ENCODE data around the gene SLC1A7.

Gene SLC1A7

GRCh38 chr1:53155945-53156344, 13.5 kb upstream of the SLC1A7 start:
- no peak overlapping the region for H3K4me3 ChIP-seq (replicated peaks; ENCODE audit: low read depth, low read length)
- no peak for DNase-seq (ENCODE audit: extremely low read depth, insufficient read length)
- TF ChIP-seq, protein P1, sequence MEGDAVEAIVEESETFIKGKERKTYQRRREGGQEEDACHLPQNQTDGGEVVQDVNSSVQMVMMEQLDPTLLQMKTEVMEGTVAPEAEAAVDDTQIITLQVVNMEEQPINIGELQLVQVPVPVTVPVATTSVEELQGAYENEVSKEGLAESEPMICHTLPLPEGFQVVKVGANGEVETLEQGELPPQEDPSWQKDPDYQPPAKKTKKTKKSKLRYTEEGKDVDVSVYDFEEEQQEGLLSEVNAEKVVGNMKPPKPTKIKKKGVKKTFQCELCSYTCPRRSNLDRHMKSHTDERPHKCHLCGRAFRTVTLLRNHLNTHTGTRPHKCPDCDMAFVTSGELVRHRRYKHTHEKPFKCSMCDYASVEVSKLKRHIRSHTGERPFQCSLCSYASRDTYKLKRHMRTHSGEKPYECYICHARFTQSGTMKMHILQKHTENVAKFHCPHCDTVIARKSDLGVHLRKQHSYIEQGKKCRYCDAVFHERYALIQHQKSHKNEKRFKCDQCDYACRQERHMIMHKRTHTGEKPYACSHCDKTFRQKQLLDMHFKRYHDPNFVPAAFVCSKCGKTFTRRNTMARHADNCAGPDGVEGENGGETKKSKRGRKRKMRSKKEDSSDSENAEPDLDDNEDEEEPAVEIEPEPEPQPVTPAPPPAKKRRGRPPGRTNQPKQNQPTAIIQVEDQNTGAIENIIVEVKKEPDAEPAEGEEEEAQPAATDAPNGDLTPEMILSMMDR (IDR thresholded peaks at IDR 0.05; ENCODE audit: insufficient read depth, low read length, poor library complexity, severe bottlenecking), result no peak
- H3K36me3 ChIP-seq (ENCODE audit: control insufficient read depth, insufficient read depth, low read length), result no peaks in the 10 kb centered on the region
- H3K27me3 ChIP-seq (replicated peaks; ENCODE audit: control insufficient read depth, insufficient read depth, low read length), result no peaks in the 10 kb centered on the region; the same call in 1 of the 2 replicates

DNA sequence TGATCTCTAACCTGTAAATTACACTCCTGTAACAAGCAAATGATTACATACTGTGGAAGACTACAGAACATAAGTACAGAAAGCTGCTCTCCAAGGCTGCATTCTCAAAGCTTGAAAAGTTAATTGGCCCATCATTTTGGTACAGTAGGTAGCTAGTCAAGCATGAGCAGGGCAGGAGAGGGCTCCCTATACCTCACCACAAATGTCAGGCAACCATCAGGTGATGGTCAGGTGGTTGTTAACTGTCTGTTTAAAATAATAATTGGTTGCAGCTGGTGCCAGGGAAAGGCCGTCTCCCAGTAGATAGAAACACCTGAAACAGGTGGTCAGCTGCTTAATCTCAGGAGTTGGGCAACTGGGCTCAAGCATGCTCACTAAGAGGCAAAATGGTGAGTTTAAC, 13.1 kb upstream of the SLC1A7 start:
- H3K27me3 ChIP-seq (replicated peaks; ENCODE audit: control insufficient read depth, insufficient read depth, low read length), result no peaks in the 10 kb centered on the region; the same call in 1 of the 2 replicates
- no peaks in the 10 kb centered on the region for H3K36me3 ChIP-seq (ENCODE audit: control insufficient read depth, insufficient read depth, low read length)
- DNase-seq (ENCODE audit: extremely low read depth, insufficient read length), result no peak
- TF ChIP-seq, protein P1 (IDR thresholded peaks at IDR 0.05; ENCODE audit: insufficient read depth, low read length, poor library complexity, severe bottlenecking), result no peak
- no peak overlapping the region for H3K4me3 ChIP-seq (replicated peaks; ENCODE audit: low read depth, low read length)

GRCh38 chr1:53154859-53155438, 12.5 kb upstream of the SLC1A7 start:
- Histone ChIP-seq H3K27me3 (replicated peaks; ENCODE audit: control insufficient read depth, insufficient read depth, low read length) (no peaks in the 10 kb centered on the region; the same call in 1 of the 2 replicates), H3K36me3 (ENCODE audit: control insufficient read depth, insufficient read depth, low read length) (no peaks in the 10 kb centered on the region), H3K4me3 (replicated peaks; ENCODE audit: low read depth, low read length) (no peak overlapping the region)
- TF ChIP-seq, protein P1 (IDR thresholded peaks at IDR 0.05; ENCODE audit: insufficient read depth, low read length, poor library complexity, severe bottlenecking), result no peak
- no peak for DNase-seq (ENCODE audit: extremely low read depth, insufficient read length)

DNA sequence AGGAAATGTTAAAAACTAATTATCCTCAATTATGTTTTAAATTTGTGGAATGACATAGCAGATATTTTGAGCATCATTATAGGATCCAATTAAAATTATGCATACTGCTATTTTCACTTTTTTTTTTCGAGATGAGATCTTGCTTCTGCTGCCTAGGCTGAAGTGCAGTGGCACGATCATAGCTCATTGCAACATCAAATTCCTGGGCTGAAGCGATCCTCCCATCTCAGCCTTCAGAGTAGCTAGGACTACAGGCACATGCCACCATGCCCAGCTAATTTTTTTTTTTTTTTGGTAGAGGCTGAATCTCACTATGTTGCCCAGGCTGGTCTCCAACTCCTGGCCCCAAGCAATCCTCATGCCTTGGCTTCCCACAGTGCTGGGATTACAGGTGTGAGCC, 11.3 kb upstream of the SLC1A7 start:
- Histone ChIP-seq H3K4me3 (replicated peaks; ENCODE audit: low read depth, low read length) (no peak overlapping the region), H3K27me3 (replicated peaks; ENCODE audit: control insufficient read depth, insufficient read depth, low read length) (no peaks in the 10 kb centered on the region; the same call in 1 of the 2 replicates), H3K36me3 (ENCODE audit: control insufficient read depth, insufficient read depth, low read length) (no peaks in the 10 kb centered on the region)
- no peak for DNase-seq (ENCODE audit: extremely low read depth, insufficient read length)
- TF ChIP-seq, protein P1 (IDR thresholded peaks at IDR 0.05; ENCODE audit: insufficient read depth, low read length, poor library complexity, severe bottlenecking), result no peak

GRCh38 chr1:53148123-53148522, 5.7 kb upstream of the SLC1A7 start:
- Histone ChIP-seq H3K36me3 (ENCODE audit: control insufficient read depth, insufficient read depth, low read length) (no peaks in the 10 kb centered on the region), H3K4me3 (replicated peaks; ENCODE audit: low read depth, low read length) (no peak overlapping the region), H3K27me3 (replicated peaks; ENCODE audit: control insufficient read depth, insufficient read depth, low read length) (no peaks in the 10 kb centered on the region; the same call in 1 of the 2 replicates)
- TF ChIP-seq, protein P1 (IDR thresholded peaks at IDR 0.05; ENCODE audit: insufficient read depth, low read length, poor library complexity, severe bottlenecking), result no peak
- DNase-seq (ENCODE audit: extremely low read depth, insufficient read length), result no peak

- DNase-seq (ENCODE audit: extremely low read depth, insufficient read length), result no peak
- TF ChIP-seq, protein P1 (IDR thresholded peaks at IDR 0.05; ENCODE audit: insufficient read depth, low read length, poor library complexity, severe bottlenecking), result no peak
Measured at GRCh38 chr1:53147174-53147573, 4.7 kb upstream of the SLC1A7 start.

More at GRCh38 chr1:53147174-53147573, 4.7 kb upstream of the SLC1A7 start:
- Histone ChIP-seq H3K4me3 (replicated peaks; ENCODE audit: low read depth, low read length) (no peak overlapping the region), H3K27me3 (replicated peaks; ENCODE audit: control insufficient read depth, insufficient read depth, low read length) (no peaks in the 10 kb centered on the region; the same call in 1 of the 2 replicates), H3K36me3 (ENCODE audit: control insufficient read depth, insufficient read depth, low read length) (no peaks in the 10 kb centered on the region)

All from GM06990 (cell line).